NT2/D1 (cell line): ENCODE data around the gene HIPK2.

Experiments
- DNase-seq: peaks from one replicate; pipeline ENCODE4 v3.0.0-alpha.2; 2011; ENCODE audit warnings: low read depth, low spot score
- H3K27me3 ChIP-seq: 2 replicates; pipeline ENCODE4 v1.6.0; 2011; ENCODE audit warnings: mild to moderate bottlenecking; ENCODE audit not compliant: insufficient read length, insufficient read depth
- H3K36me3 ChIP-seq: 2 replicates; pipeline ENCODE4 v1.6.1; 2011; ENCODE audit warnings: mild to moderate bottlenecking, low read length, mixed read lengths; ENCODE audit not compliant: insufficient read depth, insufficient read length
- H3K4me1 ChIP-seq: 2 replicates; pipeline ENCODE4 v1.5.1; 2011; ENCODE audit not compliant: insufficient read depth, insufficient read length
- H3K4me3 ChIP-seq: 2 replicates; pipeline ENCODE4 v1.5.1; 2011; ENCODE audit warnings: low read depth; ENCODE audit not compliant: insufficient read length
- H3K9ac ChIP-seq: 2 replicates; pipeline ENCODE4 v1.6.0; 2011; ENCODE audit warnings: low read depth; ENCODE audit not compliant: insufficient read length
- H3K9me3 ChIP-seq: 2 replicates; pipeline ENCODE4 v1.5.1; 2011; ENCODE audit warnings: mild to moderate bottlenecking, low read length; ENCODE audit not compliant: insufficient read depth
- SUZ12 ChIP-seq: IDR thresholded peaks from 2 replicates; pipeline ENCODE4 v1.6.1; 2011; ENCODE audit not compliant: insufficient read length, insufficient read depth; ENCODE audit errors: extremely low read depth
- YY1 ChIP-seq: IDR thresholded peaks from 2 replicates; pipeline ENCODE4 v1.6.1; 2011; ENCODE audit not compliant: insufficient read length, insufficient read depth
- ZNF274 ChIP-seq: IDR thresholded peaks from 2 replicates; pipeline ENCODE4 v1.6.1; 2011; ENCODE audit warnings: mild to moderate bottlenecking, low read depth, low read length

Gene HIPK2

GRCh38 chr7:139572071-139572470, 205.7 kb downstream of the HIPK2 start:
- DNase-seq, result no peak
- TF ChIP-seq SUZ12, result no peak
- no peak for TF ChIP-seq YY1
- no peak for TF ChIP-seq ZNF274
- Histone ChIP-seq H3K36me3 (no peaks in the 10 kb centered on the region), H3K9ac (no peak overlapping the region), H3K9me3 (no peaks in the 10 kb centered on the region), H3K27me3 (no peaks in the 10 kb centered on the region), H3K4me3 (no peak overlapping the region), H3K4me1 (peaks cover 2% of the 10 kb centered on the region)

GRCh38 chr7:139571651-139572050, 206.1 kb downstream of the HIPK2 start:
- no peak overlapping the region for H3K4me3 ChIP-seq
- peaks cover 2% of the 10 kb centered on the region for H3K4me1 ChIP-seq
- no peak for DNase-seq
- H3K9ac ChIP-seq, result no peak overlapping the region
- no peaks in the 10 kb centered on the region for H3K9me3 ChIP-seq
- H3K36me3 ChIP-seq, result no peaks in the 10 kb centered on the region
- TF ChIP-seq YY1 (no peak), SUZ12 (no peak), ZNF274 (no peak)
- no peaks in the 10 kb centered on the region for H3K27me3 ChIP-seq

GRCh38 chr7:139571190-139571589, 206.6 kb downstream of the HIPK2 start:
- Histone ChIP-seq H3K9me3 (no peaks in the 10 kb centered on the region), H3K27me3 (no peaks in the 10 kb centered on the region), H3K4me3 (no peak overlapping the region), H3K36me3 (no peaks in the 10 kb centered on the region), H3K4me1 (peaks cover 2% of the 10 kb centered on the region), H3K9ac (no peak overlapping the region)
- DNase-seq, result no peak
- TF ChIP-seq SUZ12 (no peak), ZNF274 (no peak), YY1 (no peak)

GRCh38 chr7:139570626-139571025, 207.2 kb downstream of the HIPK2 start:
- no peak overlapping the region for H3K4me3 ChIP-seq
- TF ChIP-seq YY1 (no peak), ZNF274 (no peak), SUZ12 (no peak)
- no peak overlapping the region for H3K9ac ChIP-seq
- no peaks in the 10 kb centered on the region for H3K9me3 ChIP-seq
- DNase-seq, result no peak
- H3K36me3 ChIP-seq, result no peaks in the 10 kb centered on the region
- H3K27me3 ChIP-seq, result no peaks in the 10 kb centered on the region
- H3K4me1 ChIP-seq, result peaks cover 2% of the 10 kb centered on the region

- Histone ChIP-seq H3K9ac (no peak overlapping the region), H3K4me1 (peaks cover 2% of the 10 kb centered on the region), H3K9me3 (no peaks in the 10 kb centered on the region), H3K36me3 (no peaks in the 10 kb centered on the region), H3K4me3 (no peak overlapping the region), H3K27me3 (no peaks in the 10 kb centered on the region)
- no peak for DNase-seq
- TF ChIP-seq YY1 (no peak), ZNF274 (no peak), SUZ12 (no peak)
These were observed 207.7 kb downstream of the HIPK2 start for GRCh38 chr7:139570119-139570518.

- TF ChIP-seq YY1 (no peak), ZNF274 (no peak), SUZ12 (no peak)
- Histone ChIP-seq H3K9me3 (no peaks in the 10 kb centered on the region), H3K4me1 (peaks cover 2% of the 10 kb centered on the region), H3K36me3 (no peaks in the 10 kb centered on the region), H3K9ac (no peak overlapping the region), H3K4me3 (no peak overlapping the region), H3K27me3 (no peaks in the 10 kb centered on the region)
- no peak for DNase-seq
These were observed 208.8 kb downstream of the HIPK2 start for GRCh38 chr7:139568813-139569490.

- no peaks in the 10 kb centered on the region for H3K9me3 ChIP-seq
- TF ChIP-seq SUZ12, result no peak
- TF ChIP-seq ZNF274, result no peak
- no peak for TF ChIP-seq YY1
- H3K36me3 ChIP-seq, result no peaks in the 10 kb centered on the region
- H3K4me1 ChIP-seq, result peaks cover 2% of the 10 kb centered on the region
- H3K27me3 ChIP-seq, result no peaks in the 10 kb centered on the region
- H3K4me3 ChIP-seq, result no peak overlapping the region
- no peak for DNase-seq
- H3K9ac ChIP-seq, result no peak overlapping the region
These were observed 209.5 kb downstream of the HIPK2 start for GRCh38 chr7:139568346-139568675.
